ENCODE measurements around the gene AFAP1L2.

GRCh38 chr10:114279901-114280644 lies 124.2 kb downstream of the AFAP1L2 start:
- TF ChIP-seq, protein P1, sequence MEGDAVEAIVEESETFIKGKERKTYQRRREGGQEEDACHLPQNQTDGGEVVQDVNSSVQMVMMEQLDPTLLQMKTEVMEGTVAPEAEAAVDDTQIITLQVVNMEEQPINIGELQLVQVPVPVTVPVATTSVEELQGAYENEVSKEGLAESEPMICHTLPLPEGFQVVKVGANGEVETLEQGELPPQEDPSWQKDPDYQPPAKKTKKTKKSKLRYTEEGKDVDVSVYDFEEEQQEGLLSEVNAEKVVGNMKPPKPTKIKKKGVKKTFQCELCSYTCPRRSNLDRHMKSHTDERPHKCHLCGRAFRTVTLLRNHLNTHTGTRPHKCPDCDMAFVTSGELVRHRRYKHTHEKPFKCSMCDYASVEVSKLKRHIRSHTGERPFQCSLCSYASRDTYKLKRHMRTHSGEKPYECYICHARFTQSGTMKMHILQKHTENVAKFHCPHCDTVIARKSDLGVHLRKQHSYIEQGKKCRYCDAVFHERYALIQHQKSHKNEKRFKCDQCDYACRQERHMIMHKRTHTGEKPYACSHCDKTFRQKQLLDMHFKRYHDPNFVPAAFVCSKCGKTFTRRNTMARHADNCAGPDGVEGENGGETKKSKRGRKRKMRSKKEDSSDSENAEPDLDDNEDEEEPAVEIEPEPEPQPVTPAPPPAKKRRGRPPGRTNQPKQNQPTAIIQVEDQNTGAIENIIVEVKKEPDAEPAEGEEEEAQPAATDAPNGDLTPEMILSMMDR (conservative IDR thresholded peaks at IDR 0.05; ENCODE audit: low read length) = no peak
- TF ChIP-seq EZH2phosphoT487 (IDR thresholded peaks at IDR 0.05; ENCODE audit: borderline replicate concordance) = no peak
